ENCODE results near the gene PUS1. TPM values are rescaled to one million over a fixed set of nuclear protein-coding genes. Genes with fewer than 3 reads are reported as not detected.

Gene PUS1
- total RNA-seq, 2 donors from 2014 or later, result 11.2 to 33.6 TPM

DNA sequence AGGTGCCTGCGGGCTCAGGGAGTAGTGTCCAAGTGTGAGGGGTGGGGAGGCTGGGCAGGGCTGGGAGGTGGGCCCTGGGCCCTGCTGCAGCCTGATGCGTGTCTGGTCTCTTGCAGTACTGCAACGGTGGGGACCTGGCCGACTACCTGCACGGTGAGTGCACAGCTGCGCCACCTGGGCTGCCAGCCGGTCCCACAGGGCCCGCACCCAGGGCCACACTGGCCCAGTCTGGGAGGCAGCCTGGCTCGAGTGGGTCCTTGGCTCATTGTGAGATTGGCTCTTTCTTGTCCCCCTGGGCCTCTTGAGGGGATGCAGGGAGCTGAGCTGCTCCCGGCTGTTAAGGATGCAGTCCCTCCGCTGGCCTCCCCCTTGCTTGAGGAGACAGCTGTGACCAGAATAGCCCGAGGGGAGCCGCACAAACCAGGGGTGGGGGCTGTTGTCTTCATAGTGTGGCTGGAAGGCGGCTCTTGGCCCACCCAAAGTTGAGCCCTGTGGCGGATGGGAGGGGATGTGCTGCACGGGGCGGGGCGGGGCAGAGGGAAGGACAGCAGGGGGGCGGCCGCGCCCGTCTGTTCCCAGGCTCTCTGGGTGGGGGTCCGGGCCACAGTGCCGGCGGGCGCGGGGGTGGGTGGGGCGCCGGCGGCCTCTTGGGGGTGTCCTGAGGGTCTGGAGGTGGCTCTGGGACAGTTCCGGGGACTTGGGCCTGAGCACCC lies 21.5 kb upstream of the PUS1 start:
- H3K27me3 ChIP-seq, result no peaks in the 10 kb centered on the region
- WGBS, 2 donors, result 89% methylated on average over 17 of the region's 31 CpGs; no CpG with 5 or more reads in 1 of the 2 donors
- H3K4me1 ChIP-seq, result peaks cover 22% of the 10 kb centered on the region
- H3K27ac ChIP-seq, result no peak overlapping the region
- H3K4me3 ChIP-seq, result no peak overlapping the region
- TF ChIP-seq, protein P1, sequence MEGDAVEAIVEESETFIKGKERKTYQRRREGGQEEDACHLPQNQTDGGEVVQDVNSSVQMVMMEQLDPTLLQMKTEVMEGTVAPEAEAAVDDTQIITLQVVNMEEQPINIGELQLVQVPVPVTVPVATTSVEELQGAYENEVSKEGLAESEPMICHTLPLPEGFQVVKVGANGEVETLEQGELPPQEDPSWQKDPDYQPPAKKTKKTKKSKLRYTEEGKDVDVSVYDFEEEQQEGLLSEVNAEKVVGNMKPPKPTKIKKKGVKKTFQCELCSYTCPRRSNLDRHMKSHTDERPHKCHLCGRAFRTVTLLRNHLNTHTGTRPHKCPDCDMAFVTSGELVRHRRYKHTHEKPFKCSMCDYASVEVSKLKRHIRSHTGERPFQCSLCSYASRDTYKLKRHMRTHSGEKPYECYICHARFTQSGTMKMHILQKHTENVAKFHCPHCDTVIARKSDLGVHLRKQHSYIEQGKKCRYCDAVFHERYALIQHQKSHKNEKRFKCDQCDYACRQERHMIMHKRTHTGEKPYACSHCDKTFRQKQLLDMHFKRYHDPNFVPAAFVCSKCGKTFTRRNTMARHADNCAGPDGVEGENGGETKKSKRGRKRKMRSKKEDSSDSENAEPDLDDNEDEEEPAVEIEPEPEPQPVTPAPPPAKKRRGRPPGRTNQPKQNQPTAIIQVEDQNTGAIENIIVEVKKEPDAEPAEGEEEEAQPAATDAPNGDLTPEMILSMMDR (IDR thresholded peaks at IDR 0.05), result no peak
- no peak for TF ChIP-seq POLR2A (IDR thresholded peaks at IDR 0.05)
- no peaks in the 10 kb centered on the region for H3K9me3 ChIP-seq
- intact Hi-C loops (cut with DNase I), result no loop called here
- ATAC-seq, result no peak
- peaks cover 23 to 35% of the 10 kb centered on the region in 2 donors for H3K36me3 ChIP-seq (replicated peaks in 1 of 2; ENCODE audit: insufficient read depth in 1 of 2, low read depth in 2 of 2)
- DNase-seq, result peak in 1 of 4 donors; percentile 12

DNA sequence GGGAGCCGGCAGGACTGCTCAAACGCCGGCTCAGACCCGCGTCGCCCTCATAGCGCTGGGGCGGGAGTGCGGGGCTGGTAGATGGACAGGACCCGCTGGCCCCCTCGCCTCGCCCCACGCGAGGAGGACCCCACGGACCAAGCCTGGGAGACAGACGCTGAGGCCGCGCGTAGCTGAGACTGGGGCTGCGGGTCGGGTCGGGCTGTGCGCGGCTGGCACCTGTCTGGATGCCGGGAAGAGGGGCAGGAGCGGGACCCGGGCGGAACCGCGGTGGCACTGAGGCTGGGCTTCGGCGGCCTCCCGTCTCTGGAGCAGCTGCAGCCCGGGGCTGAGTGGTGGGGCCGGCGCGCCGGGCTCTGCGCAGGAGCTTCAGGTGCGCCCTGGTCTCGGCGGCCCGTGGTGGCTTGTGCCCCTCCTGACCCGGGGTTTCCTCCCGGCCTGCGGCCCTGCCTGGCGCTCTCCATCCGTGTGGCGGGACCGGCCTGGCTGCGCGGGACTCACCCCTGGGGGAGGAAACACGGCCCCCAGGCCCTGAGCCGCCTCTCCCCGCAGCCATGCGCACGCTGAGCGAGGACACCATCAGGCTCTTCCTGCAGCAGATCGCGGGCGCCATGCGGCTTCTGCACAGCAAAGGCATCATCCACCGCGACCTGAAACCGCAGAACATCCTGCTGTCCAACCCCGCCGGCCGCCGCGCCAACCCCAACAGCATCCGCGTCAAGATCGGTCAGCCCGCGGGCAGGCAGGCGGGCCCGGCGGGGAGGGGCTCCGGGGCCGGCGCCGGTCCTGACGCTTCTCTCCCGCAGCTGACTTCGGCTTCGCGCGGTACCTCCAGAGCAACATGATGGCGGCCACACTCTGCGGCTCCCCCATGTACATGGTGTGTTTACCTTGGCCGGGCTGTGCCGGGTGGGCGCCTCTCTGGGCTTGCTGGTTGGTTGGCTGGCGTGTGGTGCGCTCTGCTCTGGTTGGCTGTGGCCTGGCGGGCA lies 20.7 kb upstream of the PUS1 start:
- no peak overlapping the region for H3K27ac ChIP-seq

DNA sequence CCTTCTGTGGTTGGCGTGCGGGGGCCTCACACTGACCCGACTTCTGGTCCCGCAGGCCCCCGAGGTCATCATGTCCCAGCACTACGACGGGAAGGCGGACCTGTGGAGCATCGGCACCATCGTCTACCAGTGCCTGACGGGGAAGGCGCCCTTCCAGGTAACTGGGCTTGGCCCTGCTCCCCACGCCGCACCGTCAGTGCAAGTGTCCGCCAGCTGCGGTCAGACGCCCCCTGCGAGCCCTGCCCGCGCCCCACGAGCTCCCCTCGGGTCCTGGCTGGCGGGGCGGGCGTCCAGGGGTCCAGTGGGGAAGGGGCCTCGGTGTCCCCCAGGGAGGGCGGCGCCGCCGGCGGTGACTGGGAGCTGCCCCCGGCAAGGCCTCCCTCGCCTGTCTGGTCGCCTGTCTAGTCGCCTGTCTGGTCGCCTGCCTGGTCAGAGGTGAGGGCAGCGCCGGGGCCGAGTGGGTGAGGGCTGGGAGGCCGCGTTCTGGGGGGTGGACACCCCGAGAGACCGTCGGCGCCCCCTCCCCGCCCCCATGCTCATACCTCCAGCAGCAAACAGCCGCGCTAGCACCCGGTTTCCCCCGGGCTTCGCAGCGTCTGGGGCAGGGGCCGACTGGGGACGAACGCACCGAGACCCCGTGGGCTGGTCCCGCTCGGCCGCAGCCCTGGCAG lies 19.9 kb upstream of the PUS1 start:
- no peak for TF ChIP-seq POLR2A (IDR thresholded peaks at IDR 0.05)
- TF ChIP-seq, protein P1 (IDR thresholded peaks at IDR 0.05), result no peak
- 94 to 96% methylated on average over 4 to 25 of the region's 61 CpGs for WGBS, 2 donors

More for the DNA sequence above, 20.7 kb upstream of the PUS1 start:
- Histone ChIP-seq H3K36me3 (replicated peaks in 1 of 2; ENCODE audit: insufficient read depth in 1 of 2, low read depth in 2 of 2) (peaks cover 23 to 35% of the 10 kb centered on the region in 2 donors), H3K9me3 (no peaks in the 10 kb centered on the region), H3K4me1 (peaks cover 20% of the 10 kb centered on the region), H3K4me3 (no peak overlapping the region), H3K27me3 (no peaks in the 10 kb centered on the region)
- peak in 3 of 4 donors; percentile 13 to 18 (median 18) for DNase-seq
- ATAC-seq, result no peak
- intact Hi-C loops (cut with DNase I), result no loop called here
- TF ChIP-seq, protein P1 (IDR thresholded peaks at IDR 0.05), result no peak
- no peak for TF ChIP-seq POLR2A (IDR thresholded peaks at IDR 0.05)
- WGBS, 2 donors, result 96 to 98% methylated on average over 23 to 81 of the region's 96 CpGs

DNA sequence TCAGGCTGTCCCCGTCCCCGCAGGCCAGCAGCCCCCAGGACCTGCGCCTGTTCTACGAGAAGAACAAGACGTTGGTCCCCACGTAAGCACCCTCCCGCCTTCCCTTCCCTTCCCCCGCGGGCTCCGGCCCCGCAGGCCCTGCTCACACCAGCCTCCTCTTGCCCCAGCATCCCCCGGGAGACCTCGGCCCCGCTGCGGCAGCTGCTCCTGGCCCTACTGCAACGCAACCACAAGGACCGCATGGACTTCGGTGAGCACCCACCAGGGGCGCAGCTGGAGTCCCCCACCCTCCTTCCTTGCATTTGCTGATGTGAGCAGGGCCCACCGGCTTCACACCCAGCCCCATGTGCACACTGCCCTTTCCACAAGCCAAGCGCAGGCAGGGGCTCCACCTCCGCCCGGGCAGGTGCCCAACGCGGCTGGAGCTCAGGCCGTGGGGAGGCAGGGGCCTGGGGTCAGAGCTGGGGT lies 19.3 kb upstream of the PUS1 start:
- WGBS, 2 donors, result 89 to 91% methylated on average over 9 to 19 of the region's 26 CpGs
- TF ChIP-seq, protein P1 (IDR thresholded peaks at IDR 0.05), result no peak
- TF ChIP-seq POLR2A (IDR thresholded peaks at IDR 0.05), result no peak
- Histone ChIP-seq H3K9me3 (no peaks in the 10 kb centered on the region), H3K36me3 (replicated peaks in 1 of 2; ENCODE audit: insufficient read depth in 1 of 2, low read depth in 2 of 2) (peaks cover 23 to 43% of the 10 kb centered on the region in 2 donors), H3K27ac (no peak overlapping the region), H3K4me3 (no peak overlapping the region), H3K27me3 (no peaks in the 10 kb centered on the region), H3K4me1 (peaks cover 14% of the 10 kb centered on the region)
- intact Hi-C loops (cut with DNase I), result no loop called here
- peak in 2 of 4 donors; percentile 5 to 12 for DNase-seq
- no peak for ATAC-seq

More for the DNA sequence above, 19.9 kb upstream of the PUS1 start:
- peaks cover 14% of the 10 kb centered on the region for H3K4me1 ChIP-seq
- no peak overlapping the region for H3K4me3 ChIP-seq
- H3K27ac ChIP-seq, result no peak overlapping the region
- H3K9me3 ChIP-seq, result no peaks in the 10 kb centered on the region
- H3K36me3 ChIP-seq (replicated peaks in 1 of 2; ENCODE audit: insufficient read depth in 1 of 2, low read depth in 2 of 2), result peaks cover 23 to 38% of the 10 kb centered on the region in 2 donors
- intact Hi-C loops (cut with DNase I), result no loop called here
- ATAC-seq (no peak), DNase-seq (peak in 2 of 4 donors; percentile 5 to 11)
- H3K27me3 ChIP-seq, result no peaks in the 10 kb centered on the region
